Esophagus squamous epithelium (tissue), 5 donors: Measurements from ENCODE around the gene MMS19. TPM values are rescaled to one million over a fixed set of nuclear protein-coding genes. Genes with fewer than 3 reads are reported as not detected.
A peak's percentile ranks its signal among the peaks of the same experiment; 100 is the strongest.

ENCODE experiments used
- DNase-seq: peaks from one replicate; lab custom pipeline; 2025; lab: John Stamatoyannopoulos, UW
- H3K27ac ChIP-seq, 4 donors: fragments of 200-600 bp; sonication (generic); one replicate each; pipeline ENCODE4 v1.5.1; 2016 to 2019; ENCODE audit warnings: mild to moderate bottlenecking in 1 of 4
- H3K27me3 ChIP-seq, 4 donors: fragments of 200-600 bp; sonication (generic); 1 replicate in 3 of 4; 2 replicates in 1 of 4; pipeline versions ENCODE4 v1.5.1 to v1.6.0; 2017 to 2021; ENCODE audit warnings: antibody characterized with exemption in 1 of 4
- H3K36me3 ChIP-seq, 3 donors: fragments of 200-600 bp; sonication (generic); one replicate each; pipeline ENCODE4 v1.5.1; 2016 to 2019
- H3K4me1 ChIP-seq, 3 donors: fragments of 200-600 bp; sonication (generic); one replicate each; pipeline ENCODE4 v1.5.1; 2017 to 2019
- H3K4me3 ChIP-seq, 4 donors: fragments of 200-600 bp; sonication (generic); 1 replicate in 3 of 4; 2 replicates in 1 of 4; pipeline ENCODE4 v1.5.1; 2016 to 2019; ENCODE audit warnings: mild to moderate bottlenecking in 2 of 4, moderate library complexity in 1 of 4
- H3K9me3 ChIP-seq, 3 donors: fragments of 200-600 bp; sonication (generic); one replicate each; pipeline ENCODE4 v1.5.1; 2016 to 2019
- POLR2A ChIP-seq, 4 donors: fragments of 450-650 bp; IDR thresholded peaks; one replicate each; pipeline ENCODE4 v1.6.1; 2017; ENCODE audit warnings: antibody characterized with exemption in 4 of 4, mild to moderate bottlenecking in 4 of 4, moderate library complexity in 3 of 4
- WGBS, 2 donors: methylation state at CpG; one replicate each; pipeline ENCODE4 v1.1.5; 2018; 5-methylcytosine and 5-hydroxymethylcytosine counted together
- intact Hi-C: fragments of 100-400 bp; cut with DNase I; formaldehyde crosslinking; loops from one replicate; pipeline ENCODE4 v1.15.0; 2022
- total RNA-seq, 4 donors: library from RNA; depleted of rRNA; stranded (reverse); fragments of >200 nt; gene quantifications; one replicate each; pipeline ENCODE4 v1.1.0, GENCODE V29; 2016
- TF ChIP-seq, protein P1 (sequence below), 6 experiments: fragments of 450-650 bp in 4 of 6; fragments of 200-600 bp in 2 of 6; sonication (generic) in 2 of 6; IDR thresholded peaks; one replicate each; pipeline ENCODE4 v1.5.1; 2016 to 2019; ENCODE audit warnings: antibody characterized with exemption in 6 of 6, mild to moderate bottlenecking in 4 of 6, moderate library complexity in 4 of 6
- donor health status: DM: yes; HTN: yes; CAD: no.

MMS19 gene
- total RNA-seq, 4 donors from 2014 or later = 57.7 to 93.3 (median 65.1) TPM

DNA sequence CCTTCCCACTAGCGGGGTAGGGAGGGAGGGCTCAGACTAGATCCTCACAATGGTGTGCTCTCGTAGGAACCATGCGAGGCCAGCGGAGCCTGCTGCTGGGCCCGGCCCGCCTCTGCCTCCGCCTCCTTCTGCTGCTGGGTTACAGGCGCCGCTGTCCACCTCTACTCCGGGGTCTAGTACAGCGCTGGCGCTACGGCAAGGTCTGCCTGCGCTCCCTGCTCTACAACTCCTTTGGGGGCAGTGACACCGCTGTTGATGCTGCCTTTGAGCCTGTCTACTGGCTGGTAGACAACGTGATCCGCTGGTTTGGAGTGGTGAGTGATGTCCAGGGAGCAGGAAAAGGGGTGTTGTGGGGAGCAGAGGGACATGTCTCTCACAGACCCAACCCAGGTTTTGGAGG lies 46.6 kb downstream of the MMS19 start:
- no peak for DNase-seq
- H3K9me3 ChIP-seq = no peaks in the 10 kb centered on the region
- intact Hi-C loops = no loop called here
- H3K4me1 ChIP-seq = peaks cover 7 to 67% (median 30%) of the 10 kb centered on the region in 3 donors
- peak overlapping the region in 2 of 4 donors; percentile 20 to 25 for H3K27ac ChIP-seq
- TF ChIP-seq, protein P1, sequence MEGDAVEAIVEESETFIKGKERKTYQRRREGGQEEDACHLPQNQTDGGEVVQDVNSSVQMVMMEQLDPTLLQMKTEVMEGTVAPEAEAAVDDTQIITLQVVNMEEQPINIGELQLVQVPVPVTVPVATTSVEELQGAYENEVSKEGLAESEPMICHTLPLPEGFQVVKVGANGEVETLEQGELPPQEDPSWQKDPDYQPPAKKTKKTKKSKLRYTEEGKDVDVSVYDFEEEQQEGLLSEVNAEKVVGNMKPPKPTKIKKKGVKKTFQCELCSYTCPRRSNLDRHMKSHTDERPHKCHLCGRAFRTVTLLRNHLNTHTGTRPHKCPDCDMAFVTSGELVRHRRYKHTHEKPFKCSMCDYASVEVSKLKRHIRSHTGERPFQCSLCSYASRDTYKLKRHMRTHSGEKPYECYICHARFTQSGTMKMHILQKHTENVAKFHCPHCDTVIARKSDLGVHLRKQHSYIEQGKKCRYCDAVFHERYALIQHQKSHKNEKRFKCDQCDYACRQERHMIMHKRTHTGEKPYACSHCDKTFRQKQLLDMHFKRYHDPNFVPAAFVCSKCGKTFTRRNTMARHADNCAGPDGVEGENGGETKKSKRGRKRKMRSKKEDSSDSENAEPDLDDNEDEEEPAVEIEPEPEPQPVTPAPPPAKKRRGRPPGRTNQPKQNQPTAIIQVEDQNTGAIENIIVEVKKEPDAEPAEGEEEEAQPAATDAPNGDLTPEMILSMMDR (IDR thresholded peaks at IDR 0.05) = no peak
- no peak for TF ChIP-seq POLR2A (IDR thresholded peaks at IDR 0.05)
- no peaks in the 10 kb centered on the region for H3K27me3 ChIP-seq
- no peak overlapping the region for H3K4me3 ChIP-seq
- peaks cover 0 to 59% (median 5%) of the 10 kb centered on the region in 3 donors for H3K36me3 ChIP-seq
- WGBS, 2 donors = 89 to 100% methylated on average over 1 to 7 of the region's 17 CpGs

DNA sequence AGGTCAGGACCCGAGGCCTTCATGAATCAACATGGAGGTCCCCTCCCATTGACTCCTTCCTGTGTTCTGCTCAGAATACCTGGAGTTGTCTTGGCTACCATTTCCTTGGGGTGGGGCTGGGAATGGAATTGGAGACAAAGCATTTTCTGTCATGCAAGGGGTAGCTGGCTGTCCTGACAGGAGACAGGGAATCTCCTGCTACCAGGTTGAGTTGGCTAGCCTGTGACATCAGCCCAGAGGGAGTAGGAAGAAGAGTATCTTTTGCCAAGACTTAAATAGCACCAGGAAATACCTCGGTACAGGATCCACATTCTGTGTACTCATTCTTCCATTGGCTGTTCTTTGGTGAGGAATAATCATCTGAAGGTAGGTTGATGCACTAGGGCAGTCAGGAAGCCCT lies 47.4 kb downstream of the MMS19 start:
- peaks cover 0 to 51% (median 0%) of the 10 kb centered on the region in 3 donors for H3K36me3 ChIP-seq
- peak overlapping the region in 2 of 4 donors; percentile 20 to 25 for H3K27ac ChIP-seq
- intact Hi-C loops = no loop called here
- TF ChIP-seq, protein P1 (IDR thresholded peaks at IDR 0.05) = no peak
- no peak for TF ChIP-seq POLR2A (IDR thresholded peaks at IDR 0.05)
- peaks cover 9 to 72% (median 31%) of the 10 kb centered on the region in 3 donors for H3K4me1 ChIP-seq
- H3K27me3 ChIP-seq = no peaks in the 10 kb centered on the region
- DNase-seq = no peak
- no peak overlapping the region for H3K4me3 ChIP-seq
- WGBS, 2 donors = 61 to 64% methylated on average over 2 of the region's 2 CpGs
- H3K9me3 ChIP-seq = no peaks in the 10 kb centered on the region

DNA sequence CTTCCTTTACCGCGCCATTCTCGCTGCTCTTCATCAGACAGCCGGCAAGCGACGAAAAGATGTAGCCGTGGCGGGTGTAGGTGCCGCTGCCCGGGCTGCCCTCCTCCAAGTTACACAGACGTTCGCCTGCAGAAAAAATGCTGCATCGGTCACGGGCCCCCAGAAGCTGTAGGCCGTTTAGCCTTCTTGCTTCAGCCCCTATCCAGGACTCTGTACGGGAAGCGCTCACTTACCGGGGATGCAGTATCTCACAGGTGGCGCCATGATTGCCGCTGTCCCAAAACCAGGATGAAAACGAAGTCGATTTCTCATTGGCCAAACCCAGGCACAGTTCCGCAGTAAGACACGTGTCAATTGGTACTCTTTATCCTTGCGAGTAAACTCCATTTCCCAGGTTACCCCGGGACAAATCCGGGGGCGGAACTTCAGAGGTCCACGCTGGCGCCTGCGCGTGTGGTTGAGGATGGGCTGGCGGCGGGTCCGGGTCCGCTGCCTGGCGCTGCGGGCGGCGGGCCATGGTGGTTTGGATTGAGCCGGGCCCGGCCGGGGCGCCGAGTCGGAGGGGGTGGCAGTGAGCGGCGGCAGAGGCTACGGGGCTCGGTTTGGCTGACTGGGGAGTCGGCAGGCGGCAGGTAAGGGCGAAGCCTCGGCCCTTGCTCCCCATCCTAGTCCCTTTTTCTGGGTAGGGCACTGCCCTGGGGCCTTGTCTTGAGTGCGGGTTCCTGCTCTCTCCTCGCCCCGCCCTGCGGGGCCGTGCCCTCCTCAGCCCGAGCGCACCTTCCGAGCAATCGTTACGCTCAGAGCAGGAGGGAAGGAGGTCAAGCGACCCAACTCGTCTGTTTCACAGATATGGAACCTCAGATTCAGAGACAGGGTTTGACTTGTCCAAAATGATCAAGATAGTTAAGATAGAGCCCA lies 52.2 kb downstream of the MMS19 start, which contains the start of the genes EXOSC1 and ZDHHC16:
Gene EXOSC1, minus strand, starts transcription at position 285 of the 918 bp plus-strand sequence. Its CDS starts 21 bp downstream, at position 264.
Gene ZDHHC16, plus strand, starts transcription at position 454 of the 918 bp plus-strand sequence. CDS start 5,501 bp downstream, outside the sequence.
- H3K27me3 ChIP-seq = no peaks in the 10 kb centered on the region
- H3K36me3 ChIP-seq = peaks cover 0 to 25% (median 0%) of the 10 kb centered on the region in 3 donors
- peaks cover 21 to 55% (median 29%) of the 10 kb centered on the region in 3 donors for H3K4me1 ChIP-seq
- WGBS, 2 donors = 0 to 3% methylated on average over 18 to 20 of the region's 66 CpGs
- DNase-seq = peak; percentile 55
- TF ChIP-seq POLR2A (IDR thresholded peaks at IDR 0.05) = peak in 3 of 4 donors; percentile 56 to 75 (median 58)
- TF ChIP-seq, protein P1 (IDR thresholded peaks at IDR 0.05) = peak in 1 of 6 experiments; percentile 37
- no peaks in the 10 kb centered on the region for H3K9me3 ChIP-seq
- H3K27ac ChIP-seq = peak within 1 kb of the TSS; percentile 64 to 83 (median 82)
- peak within 1 kb of the TSS; percentile 62 to 91 (median 86) for H3K4me3 ChIP-seq
- intact Hi-C loops = no loop called here

DNA sequence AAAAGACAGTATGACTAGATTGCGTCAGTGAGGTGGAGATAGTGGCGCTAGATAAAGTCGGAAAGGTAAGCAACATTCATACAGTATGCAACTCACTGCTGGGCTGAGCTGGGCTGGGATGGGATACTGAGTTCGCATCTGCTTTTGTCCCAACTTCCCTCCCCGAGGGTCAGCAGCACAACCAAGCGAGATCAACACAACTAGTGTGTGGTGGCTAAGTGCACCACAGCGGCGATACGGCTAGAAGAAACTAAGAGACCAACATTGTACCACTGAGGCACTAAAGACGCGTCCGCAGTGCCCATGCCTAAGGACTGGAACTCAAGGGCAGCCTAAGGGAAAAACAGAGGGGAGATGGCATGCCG lies 52.9 kb downstream of the MMS19 start:
- H3K9me3 ChIP-seq = no peaks in the 10 kb centered on the region
- DNase-seq = no peak
- intact Hi-C loops = no loop called here
- H3K27me3 ChIP-seq = no peaks in the 10 kb centered on the region
- peaks cover 0 to 28% (median 0%) of the 10 kb centered on the region in 3 donors for H3K36me3 ChIP-seq
- peak overlapping the region; percentile 64 to 83 (median 82) for H3K27ac ChIP-seq
- H3K4me3 ChIP-seq = peak overlapping the region; percentile 62 to 91 (median 86)
- WGBS, 2 donors = 2 to 3% methylated on average over 11 to 13 of the region's 13 CpGs
- peaks cover 21 to 48% (median 25%) of the 10 kb centered on the region in 3 donors for H3K4me1 ChIP-seq
- no peak for TF ChIP-seq POLR2A (IDR thresholded peaks at IDR 0.05)
- TF ChIP-seq, protein P1 (IDR thresholded peaks at IDR 0.05) = no peak
